ENCODE results near the gene SPA17. TPM values are rescaled to one million over a fixed set of nuclear protein-coding genes. Genes with fewer than 3 reads are reported as not detected.

The SPA17 gene
- total RNA-seq, 4 donors from 2014 or later, result 4.2 to 8.6 (median 5.8) TPM

- no peaks in the 10 kb centered on the region for H3K4me1 ChIP-seq
- H3K9me3 ChIP-seq, result peaks cover 0 to 12% (median 4%) of the 10 kb centered on the region in 4 donors
- intact Hi-C loops (cut with DNase I), result no loop called here
- 90% methylated on average over 4 of the region's 4 CpGs for WGBS
- no peak overlapping the region for H3K4me3 ChIP-seq
- no peak overlapping the region for H3K27ac ChIP-seq (replicated peaks in 1 of 4)
- TF ChIP-seq CTCF (IDR thresholded peaks at IDR 0.05) (no peak), POLR2AphosphoS5 (IDR thresholded peaks at IDR 0.05) (no peak), POLR2A (IDR thresholded peaks at IDR 0.05; ENCODE audit: low read depth) (no peak), EP300 (IDR thresholded peaks at IDR 0.05) (no peak)
- no peaks in the 10 kb centered on the region for H3K36me3 ChIP-seq
- peaks cover 0 to 20% (median 0%) of the 10 kb centered on the region in 4 donors for H3K27me3 ChIP-seq
- no peak for DNase-seq (ENCODE audit: extremely low spot score)
These were observed 34.1 kb downstream of the SPA17 start for GRCh38 chr11:124707829-124708228.

- Histone ChIP-seq H3K9me3 (peaks cover 0 to 12% (median 4%) of the 10 kb centered on the region in 4 donors), H3K36me3 (no peaks in the 10 kb centered on the region), H3K4me3 (no peak overlapping the region), H3K27me3 (peaks cover 0 to 42% (median 2%) of the 10 kb centered on the region in 4 donors), H3K27ac (replicated peaks in 1 of 4) (no peak overlapping the region), H3K4me1 (no peaks in the 10 kb centered on the region)
- WGBS, result 83% methylated on average over 3 of the region's 3 CpGs
- DNase-seq (ENCODE audit: extremely low spot score), result no peak
- TF ChIP-seq POLR2A (IDR thresholded peaks at IDR 0.05; ENCODE audit: low read depth) (no peak), CTCF (IDR thresholded peaks at IDR 0.05) (no peak), POLR2AphosphoS5 (IDR thresholded peaks at IDR 0.05) (no peak), EP300 (IDR thresholded peaks at IDR 0.05) (no peak)
- intact Hi-C loops (cut with DNase I), result no loop called here
These were observed 38.7 kb downstream of the SPA17 start for GRCh38 chr11:124712392-124712791.

- Histone ChIP-seq H3K27me3 (peaks cover 0 to 80% (median 10%) of the 10 kb centered on the region in 4 donors), H3K9me3 (no peaks in the 10 kb centered on the region), H3K4me3 (no peak overlapping the region), H3K36me3 (no peaks in the 10 kb centered on the region), H3K4me1 (peaks cover 5 to 16% (median 13%) of the 10 kb centered on the region in 4 donors), H3K27ac (replicated peaks in 1 of 4) (no peak overlapping the region)
- DNase-seq (ENCODE audit: extremely low spot score), result no peak
- intact Hi-C loops (cut with DNase I), result no loop called here
- TF ChIP-seq CTCF (IDR thresholded peaks at IDR 0.05) (no peak), EP300 (IDR thresholded peaks at IDR 0.05) (no peak), POLR2AphosphoS5 (IDR thresholded peaks at IDR 0.05) (no peak), POLR2A (IDR thresholded peaks at IDR 0.05; ENCODE audit: low read depth) (no peak)
- WGBS, result 74% methylated on average over 3 of the region's 3 CpGs
These were observed 42.9 kb downstream of the SPA17 start for GRCh38 chr11:124716591-124716990.

- Histone ChIP-seq H3K4me1 (peaks cover 5 to 16% (median 13%) of the 10 kb centered on the region in 4 donors), H3K4me3 (peak overlapping the region; percentile 45 to 50 (median 48)), H3K9me3 (no peaks in the 10 kb centered on the region), H3K27ac (replicated peaks in 1 of 4) (peak overlapping the region in 1 of 4 donors; percentile 33), H3K36me3 (no peaks in the 10 kb centered on the region), H3K27me3 (peaks cover 0 to 88% (median 10%) of the 10 kb centered on the region in 4 donors)
- TF ChIP-seq POLR2A (IDR thresholded peaks at IDR 0.05; ENCODE audit: low read depth), result no peak
- TF ChIP-seq EP300 (IDR thresholded peaks at IDR 0.05), result no peak
- no peak for TF ChIP-seq POLR2AphosphoS5 (IDR thresholded peaks at IDR 0.05)
- TF ChIP-seq CTCF (IDR thresholded peaks at IDR 0.05), result no peak
- DNase-seq (ENCODE audit: extremely low spot score), result no peak
- intact Hi-C loops (cut with DNase I), result no loop called here
- WGBS, result 63% methylated on average over 7 of the region's 7 CpGs
These were observed 43.7 kb downstream of the SPA17 start for GRCh38 chr11:124717421-124717785.
